Measurements from ENCODE around the gene ZNF212.

Gene ZNF212

DNA sequence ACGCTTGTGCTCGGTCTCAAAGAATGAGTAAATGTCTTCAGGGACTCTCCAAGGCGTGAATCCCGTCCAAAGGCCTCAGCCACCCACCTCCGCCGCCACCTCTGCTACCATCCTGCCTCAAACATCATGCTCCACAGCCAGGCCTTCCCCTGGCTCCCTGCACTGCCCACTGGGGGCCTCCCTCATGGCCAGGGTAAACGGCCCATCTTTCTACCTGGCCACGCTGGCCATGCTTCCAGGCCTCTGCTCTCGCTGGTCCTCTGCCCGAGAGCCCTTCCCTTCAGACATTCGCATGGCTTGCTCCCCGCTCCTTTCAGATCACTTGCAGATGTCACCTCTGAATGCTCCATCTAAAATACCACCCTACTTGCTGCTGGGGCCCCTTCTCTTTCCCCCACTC is 62.8 kb downstream of the ZNF212 start:
- TF ChIP-seq, protein P1, sequence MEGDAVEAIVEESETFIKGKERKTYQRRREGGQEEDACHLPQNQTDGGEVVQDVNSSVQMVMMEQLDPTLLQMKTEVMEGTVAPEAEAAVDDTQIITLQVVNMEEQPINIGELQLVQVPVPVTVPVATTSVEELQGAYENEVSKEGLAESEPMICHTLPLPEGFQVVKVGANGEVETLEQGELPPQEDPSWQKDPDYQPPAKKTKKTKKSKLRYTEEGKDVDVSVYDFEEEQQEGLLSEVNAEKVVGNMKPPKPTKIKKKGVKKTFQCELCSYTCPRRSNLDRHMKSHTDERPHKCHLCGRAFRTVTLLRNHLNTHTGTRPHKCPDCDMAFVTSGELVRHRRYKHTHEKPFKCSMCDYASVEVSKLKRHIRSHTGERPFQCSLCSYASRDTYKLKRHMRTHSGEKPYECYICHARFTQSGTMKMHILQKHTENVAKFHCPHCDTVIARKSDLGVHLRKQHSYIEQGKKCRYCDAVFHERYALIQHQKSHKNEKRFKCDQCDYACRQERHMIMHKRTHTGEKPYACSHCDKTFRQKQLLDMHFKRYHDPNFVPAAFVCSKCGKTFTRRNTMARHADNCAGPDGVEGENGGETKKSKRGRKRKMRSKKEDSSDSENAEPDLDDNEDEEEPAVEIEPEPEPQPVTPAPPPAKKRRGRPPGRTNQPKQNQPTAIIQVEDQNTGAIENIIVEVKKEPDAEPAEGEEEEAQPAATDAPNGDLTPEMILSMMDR (IDR thresholded peaks at IDR 0.05): no peak
- no peak overlapping the region for H3K27ac ChIP-seq
- no peaks in the 10 kb centered on the region for H3K4me1 ChIP-seq (ENCODE audit: control insufficient read depth in 1 of 2, insufficient read depth in 1 of 2, low read depth in 1 of 2, low read length in 1 of 2)

DNA sequence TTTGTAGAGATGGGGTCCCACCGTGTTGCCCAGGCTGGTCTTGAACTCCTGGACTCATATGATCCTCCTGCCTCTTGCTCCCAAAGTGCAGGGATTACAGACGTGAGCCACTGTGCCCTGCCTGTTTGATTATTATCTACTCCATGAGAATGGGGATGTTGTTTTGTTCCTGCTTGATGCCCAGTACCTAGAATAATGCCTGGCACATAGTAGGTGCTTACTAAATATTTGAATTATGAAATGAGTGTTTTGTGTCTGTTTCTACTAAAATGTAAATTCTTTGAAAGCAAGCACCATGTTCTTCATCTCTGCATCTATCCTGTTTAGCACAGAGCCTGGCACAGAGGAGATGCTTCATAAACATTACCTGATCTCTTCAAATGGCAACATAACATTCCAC is 63.4 kb downstream of the ZNF212 start:
- H3K4me1 ChIP-seq (ENCODE audit: control insufficient read depth in 1 of 2, insufficient read depth in 1 of 2, low read depth in 1 of 2, low read length in 1 of 2): no peaks in the 10 kb centered on the region
- H3K27ac ChIP-seq: no peak overlapping the region
- no peaks in the 10 kb centered on the region for H3K36me3 ChIP-seq
- H3K4me3 ChIP-seq (ENCODE audit: low read depth in 1 of 2, low read length in 1 of 2): no peak overlapping the region
- TF ChIP-seq, protein P1 (IDR thresholded peaks at IDR 0.05): no peak
- no peaks in the 10 kb centered on the region for H3K9me3 ChIP-seq
- H3K27me3 ChIP-seq: no peaks in the 10 kb centered on the region

More for the DNA sequence above, 62.8 kb downstream of the ZNF212 start:
- Histone ChIP-seq H3K4me3 (ENCODE audit: low read depth in 1 of 2, low read length in 1 of 2) (no peak overlapping the region), H3K36me3 (no peaks in the 10 kb centered on the region), H3K9me3 (no peaks in the 10 kb centered on the region), H3K27me3 (no peaks in the 10 kb centered on the region)

DNA sequence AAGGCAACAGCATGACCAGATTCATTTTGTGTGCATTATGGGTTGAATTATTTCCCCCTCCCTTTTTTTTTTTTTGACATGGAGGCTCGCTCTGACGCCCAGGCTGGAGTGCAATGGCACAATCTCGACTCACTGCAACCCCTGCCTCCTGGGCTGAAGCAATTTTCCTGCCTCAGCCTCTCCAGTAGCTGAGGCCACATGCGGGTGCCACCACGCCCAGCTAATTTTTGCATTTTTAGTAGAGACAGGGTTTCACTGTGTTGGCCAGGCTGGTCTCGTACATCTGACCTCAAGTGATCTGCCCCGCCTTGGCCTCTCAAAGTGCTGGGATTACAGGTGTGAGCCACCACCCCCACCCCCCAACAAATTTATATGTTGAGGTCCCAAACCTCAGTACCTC is 64.6 kb downstream of the ZNF212 start:
- no peak overlapping the region for H3K27ac ChIP-seq
- H3K27me3 ChIP-seq: no peaks in the 10 kb centered on the region
- TF ChIP-seq, protein P1 (IDR thresholded peaks at IDR 0.05): no peak
- H3K4me1 ChIP-seq (ENCODE audit: control insufficient read depth in 1 of 2, insufficient read depth in 1 of 2, low read depth in 1 of 2, low read length in 1 of 2): no peaks in the 10 kb centered on the region
- H3K9me3 ChIP-seq: no peaks in the 10 kb centered on the region
- no peak overlapping the region for H3K4me3 ChIP-seq (ENCODE audit: low read depth in 1 of 2, low read length in 1 of 2)
- H3K36me3 ChIP-seq: no peaks in the 10 kb centered on the region
